IMR-90 (cell line): Measurements from ENCODE around the gene HINT2. TPM values are rescaled to one million over a fixed set of nuclear protein-coding genes. Genes with fewer than 3 reads are reported as not detected.

ENCODE experiments used
- ATAC-seq: fragments of 200-7000 bp; cut with Tn5 transposase; 2 replicates; pipeline ENCODE4 v1.9.1; 2020; ENCODE audit warnings: low read depth, mild to moderate bottlenecking, moderate library complexity
- BruUV-seq: library from RNA; stranded (reverse); fragments of 400-500 nt; replicated peaks from 2 replicates; lab custom pipeline; 2021; lab: Mats Ljungman, UMichigan
- CTCF ChIA-PET: fragments of 300-600 bp; formaldehyde crosslinking; extraction: SDS; loops from one replicate; lab custom pipeline; 2021; ENCODE audit warnings: antibody characterized with exemption; lab: Yijun Ruan, JAX
- POLR2A ChIA-PET: fragments of 300-600 bp; sonication (Branson Sonifier 250); formaldehyde crosslinking; loops from one replicate; lab custom pipeline; 2022; ENCODE audit warnings: antibody characterized with exemption; ENCODE audit not compliant: unreplicated experiment; lab: Charles Lee
- DNase-seq: peaks from one replicate; pipeline ENCODE4 v3.0.0; 2013
- H2AFZ ChIP-seq: replicated peaks from 2 replicates; pipeline ENCODE3; 2013; ENCODE audit warnings: low read length, mild to moderate bottlenecking; ENCODE audit not compliant: poor library complexity
- H2AK5ac ChIP-seq: 2 replicates; pipeline ENCODE4 v1.6.1; 2013; ENCODE audit warnings: low read depth, low read length, inconsistent platforms
- H2AK9ac ChIP-seq: replicated peaks from 2 replicates; pipeline ENCODE3; 2013; ENCODE audit warnings: mild to moderate bottlenecking, low read depth, low read length, moderate library complexity; ENCODE audit not compliant: poor library complexity
- H2BK120ac ChIP-seq: 2 replicates; pipeline ENCODE4 v1.6.1; 2013; ENCODE audit warnings: low read depth, low read length, inconsistent platforms
- H2BK15ac ChIP-seq: 3 replicates; pipeline ENCODE4 v1.6.1; 2013; ENCODE audit warnings: low read depth, low read length, inconsistent platforms
- H2BK20ac ChIP-seq: 2 replicates; pipeline ENCODE4 v1.6.1; 2013; ENCODE audit warnings: low read depth, mild to moderate bottlenecking, inconsistent platforms, low read length, moderate library complexity
- H2BK5ac ChIP-seq: 2 replicates; pipeline ENCODE4 v1.6.1; 2013; ENCODE audit warnings: mild to moderate bottlenecking, low read depth, low read length, inconsistent platforms; ENCODE audit not compliant: poor library complexity, severe bottlenecking
- H3K14ac ChIP-seq: replicated peaks from 2 replicates; pipeline ENCODE4 v1.6.1; 2013; ENCODE audit warnings: low read depth, low read length, inconsistent platforms
- H3K18ac ChIP-seq: 2 replicates; pipeline ENCODE4 v1.6.1; 2013; ENCODE audit warnings: low read depth, low read length, control low read depth
- H3K23ac ChIP-seq: 2 replicates; pipeline ENCODE4 v1.6.1; 2013; ENCODE audit warnings: low read depth, low read length, inconsistent platforms
- H3K27ac ChIP-seq: 2 replicates; pipeline ENCODE4 v1.5.1; 2013; ENCODE audit warnings: mild to moderate bottlenecking, control low read depth, low read length; ENCODE audit not compliant: insufficient read depth
- H3K27me3 ChIP-seq: 2 replicates; pipeline ENCODE4 v1.6.1; 2013; ENCODE audit warnings: low read length; ENCODE audit not compliant: control insufficient read depth, insufficient read depth
- H3K36me3 ChIP-seq: 2 replicates; pipeline ENCODE4 v1.6.1; 2013; ENCODE audit warnings: low read length, mixed read lengths; ENCODE audit not compliant: control insufficient read depth, insufficient read depth
- H3K4ac ChIP-seq: 2 replicates; pipeline ENCODE4 v1.6.1; 2013; ENCODE audit warnings: low read depth, low read length, inconsistent platforms
- H3K4me1 ChIP-seq: 2 replicates; pipeline ENCODE4 v1.6.1; 2013; ENCODE audit warnings: low read length, mixed read lengths; ENCODE audit not compliant: control insufficient read depth, insufficient read depth
- H3K4me2 ChIP-seq: 2 replicates; pipeline ENCODE4 v1.6.1; 2013; ENCODE audit warnings: low read depth, mild to moderate bottlenecking, control low read depth, low read length, moderate library complexity
- H3K4me3 ChIP-seq: 2 replicates; pipeline ENCODE4 v1.5.1; 2013; ENCODE audit warnings: low read depth, mild to moderate bottlenecking, control low read depth, low read length, moderate library complexity; ENCODE audit not compliant: insufficient read depth
- H3K56ac ChIP-seq: 2 replicates; pipeline ENCODE4 v1.6.1; 2013; ENCODE audit warnings: low read length, inconsistent platforms; ENCODE audit not compliant: insufficient read depth; ENCODE audit errors: extremely low read depth
- H3K79me1 ChIP-seq, 2 experiments: 2 replicates each; pipeline ENCODE4 v1.6.1; 2013; ENCODE audit warnings: low read length in 2 of 2, inconsistent platforms in 1 of 2, low read depth in 1 of 2
- H3K9ac ChIP-seq: 2 replicates; pipeline ENCODE4 v1.6.1; 2013; ENCODE audit warnings: low read depth, low read length, control low read depth
- H3K9me1 ChIP-seq: 2 replicates; pipeline ENCODE4 v1.6.1; 2013; ENCODE audit warnings: low read length, inconsistent platforms; ENCODE audit not compliant: insufficient read depth
- H3K9me3 ChIP-seq: 2 replicates; pipeline ENCODE4 v1.6.1; 2013; ENCODE audit warnings: low read length; ENCODE audit not compliant: control insufficient read depth, insufficient read depth
- H4K20me1 ChIP-seq: 2 replicates; pipeline ENCODE4 v1.6.1; 2013; ENCODE audit warnings: low read length, inconsistent platforms; ENCODE audit not compliant: insufficient read depth
- H4K5ac ChIP-seq: 2 replicates; pipeline ENCODE4 v1.6.1; 2013; ENCODE audit warnings: mild to moderate bottlenecking, low read depth, low read length, control low read depth
- H4K8ac ChIP-seq, 2 experiments: 2 replicates each; pipeline ENCODE4 v1.6.1; 2013; ENCODE audit warnings: low read depth in 2 of 2, low read length in 2 of 2, control low read depth in 1 of 2, inconsistent platforms in 1 of 2
- H4K91ac ChIP-seq: 2 replicates; pipeline ENCODE4 v1.6.1; 2013; ENCODE audit warnings: low read depth, low read length, inconsistent platforms; ENCODE audit not compliant: insufficient read depth
- BHLHE40 ChIP-seq: fragments of 150-350 bp; IDR thresholded peaks from 2 replicates; pipeline ENCODE4 v1.6.1; 2016; ENCODE audit warnings: mild to moderate bottlenecking, low read depth, low read length
- CEBPB ChIP-seq: IDR thresholded peaks from 2 replicates; pipeline ENCODE4 v1.6.1; 2012; ENCODE audit warnings: low read depth, low read length, improper control_type of control experiment
- CHD1 ChIP-seq: IDR thresholded peaks from 2 replicates; pipeline ENCODE4 v1.6.1; 2012; ENCODE audit warnings: low read depth, low read length, improper control_type of control experiment
- CTCF ChIP-seq: conservative IDR thresholded peaks from 2 replicates; pipeline ENCODE4 v1.5.1; 2012; ENCODE audit warnings: mild to moderate bottlenecking, low read depth, low read length, improper control_type of control experiment
- FOS ChIP-seq: fragments of 150-350 bp; IDR thresholded peaks from 2 replicates; pipeline ENCODE4 v1.6.1; 2016; ENCODE audit warnings: low read depth, low read length
- MAFK ChIP-seq: IDR thresholded peaks from 2 replicates; pipeline ENCODE4 v1.6.1; 2012; ENCODE audit warnings: low read depth, low read length, improper control_type of control experiment
- MAZ ChIP-seq: IDR thresholded peaks from 2 replicates; pipeline ENCODE4 v1.6.1; 2012; ENCODE audit warnings: low read depth, mild to moderate bottlenecking, low read length, improper control_type of control experiment, moderate library complexity, borderline replicate concordance
- MXI1 ChIP-seq: IDR thresholded peaks from 2 replicates; pipeline ENCODE4 v1.6.1; 2012; ENCODE audit warnings: low read depth, mild to moderate bottlenecking, low read length, moderate library complexity, borderline replicate concordance
- NFE2L2 ChIP-seq: fragments of 150-350 bp; IDR thresholded peaks from 2 replicates; pipeline ENCODE4 v1.6.1; 2016; ENCODE audit warnings: low read depth, mild to moderate bottlenecking, low read length
- POLR2A ChIP-seq: IDR thresholded peaks from 2 replicates; pipeline ENCODE4 v1.6.1; 2012; ENCODE audit warnings: mild to moderate bottlenecking, low read depth, low read length
- RAD21 ChIP-seq: IDR thresholded peaks from 2 replicates; pipeline ENCODE4 v1.6.1; 2012; ENCODE audit warnings: low read length, improper control_type of control experiment
- RCOR1 ChIP-seq: IDR thresholded peaks from 2 replicates; pipeline ENCODE4 v1.6.1; 2012; ENCODE audit warnings: mild to moderate bottlenecking, low read length, improper control_type of control experiment; ENCODE audit not compliant: insufficient replicate concordance
- RFX5 ChIP-seq: IDR thresholded peaks from 2 replicates; pipeline ENCODE4 v1.8.0; 2012; ENCODE audit warnings: low read depth, mild to moderate bottlenecking, low read length, moderate library complexity
- SMC3 ChIP-seq: fragments of 150-350 bp; IDR thresholded peaks from 2 replicates; pipeline ENCODE4 v1.6.1; 2016; ENCODE audit warnings: low read depth, mild to moderate bottlenecking, antibody characterized with exemption, low read length, moderate library complexity
- WGBS, 2 experiments: methylation state at CpG; one replicate each; pipeline versions ENCODE4 v1.1.5 to v1.1.7; 2013; ENCODE audit warnings: missing lambda C conversion rate in 2 of 2; ENCODE audit not compliant: insufficient read length in 1 of 2; ENCODE audit errors: extremely low coverage in 2 of 2; 5-methylcytosine and 5-hydroxymethylcytosine counted together
- dilution Hi-C: fragments of 300-500 bp; cut with HindIII; formaldehyde crosslinking; loops from one replicate; pipeline ENCODE4 v1.14.3; 2018; ENCODE audit warnings: low sequenced_read_pairs; ENCODE audit not compliant: unreplicated experiment
- in situ Hi-C: fragments of 300-500 bp; cut with MboI; formaldehyde crosslinking; loops from 3 replicates; pipeline ENCODE4 v1.14.3; 2019; ENCODE audit warnings: low sequenced_read_pairs, inconsistent platforms, mixed read lengths
- intact Hi-C: fragments of 100-400 bp; cut with micrococcal nuclease; formaldehyde crosslinking; loops from 2 replicates; pipeline ENCODE4 v1.10.0; 2022
- polyA plus RNA-seq, 3 experiments: library from polyadenylated mRNA; depleted of rRNA; stranded (reverse); fragments of >200 nt; gene quantifications; 2 replicates each; pipeline ENCODE4 v1.2.3, GENCODE V29; 2012; ENCODE audit warnings: low replicate concordance in 1 of 3
- total RNA-seq: library from RNA; depleted of rRNA; stranded (reverse); fragments of >200 nt; gene quantifications from 2 replicates; pipeline ENCODE4 v1.2.3, GENCODE V29; 2012
- TF ChIP-seq, protein P1 (sequence below): fragments of 150-350 bp; IDR thresholded peaks from 2 replicates; pipeline ENCODE4 v1.6.1; 2017; ENCODE audit warnings: mild to moderate bottlenecking, antibody characterized with exemption, low read length, low read depth
- TF ChIP-seq, protein P2 (sequence below): fragments of 150-350 bp; IDR thresholded peaks from 2 replicates; pipeline ENCODE4 v1.6.1; 2016; ENCODE audit warnings: low read depth, mild to moderate bottlenecking, low read length, moderate library complexity, borderline replicate concordance

Gene HINT2
- total and polyA plus RNA-seq, 2 of the 4 experiments (the other 2 are of a cell fraction) = 7.5 to 20.6 TPM

- Histone ChIP-seq H2BK15ac (no peak overlapping the region), H3K4ac (no peak overlapping the region), H4K8ac (no peak overlapping the region), H2AK9ac (no peak overlapping the region), H3K4me2 (no peak overlapping the region), H2BK20ac (no peak overlapping the region), H3K4me3 (no peak overlapping the region), H3K4me1 (no peaks in the 10 kb centered on the region; the same call in 1 of the 2 replicates), H3K27ac (no peak overlapping the region), H2AFZ (no peak overlapping the region), H3K9me1 (peaks cover 6% of the 10 kb centered on the region; the same call in 1 of the 2 replicates), H3K36me3 (peaks cover 29% of the 10 kb centered on the region), H3K27me3 (no peaks in the 10 kb centered on the region), H3K9ac (no peak overlapping the region), H2BK120ac (no peak overlapping the region), H3K79me1 (peaks cover 10 to 21% of the 10 kb centered on the region in 2 experiments; a peak in 3 of 4 replicates), H3K23ac (no peak overlapping the region), H4K5ac (no peak overlapping the region), H3K18ac (no peak overlapping the region), H2AK5ac (no peak overlapping the region), H4K20me1 (peaks cover under 1% of the 10 kb centered on the region), H3K56ac (no peak overlapping the region), H2BK5ac (no peak overlapping the region), H4K91ac (no peak overlapping the region), H3K9me3 (no peaks in the 10 kb centered on the region), H3K14ac (no peak overlapping the region)
- TF ChIP-seq NFE2L2 (no peak), BHLHE40 (no peak), MXI1 (no peak), RAD21 (no peak), CTCF (no peak), MAZ (no peak), POLR2A (no peak), CHD1 (no peak), CEBPB (no peak), RFX5 (no peak), RCOR1 (no peak), SMC3 (no peak), MAFK (no peak), FOS (no peak)
- TF ChIP-seq, protein P1, sequence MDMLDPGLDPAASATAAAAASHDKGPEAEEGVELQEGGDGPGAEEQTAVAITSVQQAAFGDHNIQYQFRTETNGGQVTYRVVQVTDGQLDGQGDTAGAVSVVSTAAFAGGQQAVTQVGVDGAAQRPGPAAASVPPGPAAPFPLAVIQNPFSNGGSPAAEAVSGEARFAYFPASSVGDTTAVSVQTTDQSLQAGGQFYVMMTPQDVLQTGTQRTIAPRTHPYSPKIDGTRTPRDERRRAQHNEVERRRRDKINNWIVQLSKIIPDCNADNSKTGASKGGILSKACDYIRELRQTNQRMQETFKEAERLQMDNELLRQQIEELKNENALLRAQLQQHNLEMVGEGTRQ = no peak
- TF ChIP-seq, protein P2, sequence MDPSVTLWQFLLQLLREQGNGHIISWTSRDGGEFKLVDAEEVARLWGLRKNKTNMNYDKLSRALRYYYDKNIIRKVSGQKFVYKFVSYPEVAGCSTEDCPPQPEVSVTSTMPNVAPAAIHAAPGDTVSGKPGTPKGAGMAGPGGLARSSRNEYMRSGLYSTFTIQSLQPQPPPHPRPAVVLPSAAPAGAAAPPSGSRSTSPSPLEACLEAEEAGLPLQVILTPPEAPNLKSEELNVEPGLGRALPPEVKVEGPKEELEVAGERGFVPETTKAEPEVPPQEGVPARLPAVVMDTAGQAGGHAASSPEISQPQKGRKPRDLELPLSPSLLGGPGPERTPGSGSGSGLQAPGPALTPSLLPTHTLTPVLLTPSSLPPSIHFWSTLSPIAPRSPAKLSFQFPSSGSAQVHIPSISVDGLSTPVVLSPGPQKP = no peak
- in situ Hi-C loops (no loop called here), intact Hi-C loops (loop anchor here (10.0 kb wide), 1 partner anchor 155 kb away; the partner anchor contains the start of genes CCDC107, RMRP and SIT1), dilution Hi-C loops (no loop called here)
- POLR2A ChIA-PET = no interaction called here
- DNase-seq (no peak), ATAC-seq (no peak)
- CTCF ChIA-PET = no interaction called here
- WGBS, 2 experiments = no CpG with 5 or more reads among the region's 7 CpGs
- no TSS peak for BruUV-seq
Observed at GRCh38 chr9:35810122-35810521, 4.7 kb downstream of the HINT2 start.
